NCI-H2196 (cell line): Measurements from ENCODE around the gene CNTNAP2.

ENCODE experiments used
- DNase-seq: peaks from one replicate; lab custom pipeline; 2025; ENCODE audit not compliant: unreplicated experiment; lab: John Stamatoyannopoulos, UW

CNTNAP2 gene

DNA sequence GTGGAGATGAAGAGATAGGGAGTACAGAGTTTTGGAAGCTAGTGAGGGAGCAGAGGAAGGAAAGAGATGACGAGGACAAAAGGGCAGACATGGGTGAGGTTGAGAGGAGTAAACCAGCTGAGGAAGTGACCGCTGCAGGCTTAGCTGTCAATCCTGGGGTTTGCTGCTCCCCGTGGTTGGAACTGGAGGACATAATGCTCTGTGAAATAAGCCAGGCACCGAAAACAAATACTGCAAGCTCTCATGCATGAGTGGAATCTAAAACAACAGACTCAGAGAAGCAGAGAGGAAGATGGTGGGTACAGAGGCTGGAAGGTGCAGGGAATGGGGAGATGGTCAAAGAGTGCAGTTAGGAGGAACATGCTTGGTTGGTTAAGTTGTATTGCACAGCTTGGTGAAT lies 1991.8 kb downstream of the CNTNAP2 start:
- no peak for DNase-seq

GRCh38 chr7:148110097-148110868 lies 1993.7 kb downstream of the CNTNAP2 start:
- peak; percentile 16 for DNase-seq

DNA sequence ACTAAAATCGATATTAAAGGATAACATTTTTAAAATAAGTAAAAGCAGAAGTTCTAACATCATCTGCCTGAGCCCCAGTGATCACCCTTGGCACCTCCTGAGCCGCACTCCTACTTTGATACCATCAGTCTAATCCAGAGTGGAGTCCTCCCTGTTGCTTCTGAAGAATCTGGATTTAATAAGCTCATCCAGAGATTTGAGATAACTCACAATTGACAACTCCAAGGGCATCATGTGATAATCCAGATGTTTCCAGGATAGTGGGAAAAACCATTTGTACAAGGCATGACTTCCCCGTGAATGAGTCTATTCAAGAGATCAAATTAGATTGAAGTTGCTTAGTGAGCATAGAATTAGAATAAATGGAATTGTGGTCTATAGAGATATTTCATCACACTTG lies 1998.2 kb downstream of the CNTNAP2 start:
- no peak for DNase-seq

- no peak for DNase-seq
These were observed 1998.7 kb downstream of the CNTNAP2 start for GRCh38 chr7:148115308-148115707.

GRCh38 chr7:148116195-148116594 lies 1999.6 kb downstream of the CNTNAP2 start:
- peak; percentile 19 for DNase-seq

GRCh38 chr7:148116829-148117403 lies 2000.3 kb downstream of the CNTNAP2 start:
- DNase-seq = no peak

- DNase-seq = no peak
These were observed 2001.8 kb downstream of the CNTNAP2 start for GRCh38 chr7:148118371-148118770.

GRCh38 chr7:148121401-148121800 lies 2004.8 kb downstream of the CNTNAP2 start:
- DNase-seq = no peak

GRCh38 chr7:148121847-148122246 lies 2005.2 kb downstream of the CNTNAP2 start:
- no peak for DNase-seq

- DNase-seq = no peak
These were observed 2007.9 kb downstream of the CNTNAP2 start for GRCh38 chr7:148124477-148124876.

DNA sequence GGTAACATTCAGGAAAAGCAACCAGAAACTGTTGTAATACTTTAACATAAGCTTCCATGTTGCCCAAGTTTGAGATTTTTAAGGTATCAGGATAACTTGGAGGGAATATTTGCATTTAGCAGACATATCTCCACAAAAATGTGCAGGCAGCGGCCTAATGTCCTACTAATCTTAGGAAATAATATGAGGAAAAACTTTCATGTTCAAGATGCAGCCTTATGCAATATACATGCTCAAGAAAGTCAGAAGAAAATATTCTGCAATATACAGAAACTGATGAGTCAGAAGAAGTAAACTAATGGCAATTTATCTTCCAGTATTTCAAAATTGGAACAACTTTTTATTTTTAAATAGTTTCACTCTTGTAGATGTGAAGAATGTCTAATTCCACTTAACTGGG lies 2010.8 kb downstream of the CNTNAP2 start:
- no peak for DNase-seq

GRCh38 chr7:148129023-148129422 lies 2012.4 kb downstream of the CNTNAP2 start:
- DNase-seq = no peak

DNA sequence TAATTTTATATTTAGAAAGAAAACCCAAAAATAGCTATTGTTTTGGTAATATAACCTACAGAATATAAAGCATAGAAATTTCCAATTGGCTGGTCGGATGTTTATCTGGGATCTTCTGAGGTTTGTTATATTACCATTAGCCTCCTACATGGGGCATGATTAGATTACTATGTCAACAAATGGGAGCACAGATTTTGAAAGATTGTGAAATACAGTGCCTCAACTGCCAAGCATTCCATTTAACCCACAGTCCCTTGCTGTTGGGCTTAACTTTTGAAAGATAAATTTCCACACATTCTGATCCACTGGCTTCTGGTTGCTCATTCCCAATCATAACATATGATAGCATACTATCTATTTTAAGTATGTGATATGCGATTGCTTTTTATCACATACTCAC lies 2018.5 kb downstream of the CNTNAP2 start:
- no peak for DNase-seq

DNA sequence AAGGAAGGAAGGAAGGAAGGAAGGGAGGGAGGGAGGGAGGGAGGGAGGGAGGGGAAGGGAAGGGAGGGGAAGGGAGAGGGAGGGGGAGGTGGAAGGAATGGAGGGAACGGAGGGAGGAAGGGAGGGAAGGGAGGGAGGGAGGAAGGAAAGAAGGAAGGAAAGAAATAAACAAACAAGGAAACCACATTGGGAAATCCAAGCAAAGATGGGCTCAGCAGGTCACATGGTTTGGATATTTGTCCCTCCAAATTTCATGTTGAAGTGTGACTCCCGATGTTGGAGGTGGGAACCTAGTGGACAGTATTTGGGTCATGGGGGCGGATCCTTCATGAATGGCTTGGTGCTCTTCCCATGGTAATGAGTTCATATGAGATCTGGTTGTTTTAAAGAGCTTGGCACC lies 2019.4 kb downstream of the CNTNAP2 start:
- DNase-seq = no peak

DNA sequence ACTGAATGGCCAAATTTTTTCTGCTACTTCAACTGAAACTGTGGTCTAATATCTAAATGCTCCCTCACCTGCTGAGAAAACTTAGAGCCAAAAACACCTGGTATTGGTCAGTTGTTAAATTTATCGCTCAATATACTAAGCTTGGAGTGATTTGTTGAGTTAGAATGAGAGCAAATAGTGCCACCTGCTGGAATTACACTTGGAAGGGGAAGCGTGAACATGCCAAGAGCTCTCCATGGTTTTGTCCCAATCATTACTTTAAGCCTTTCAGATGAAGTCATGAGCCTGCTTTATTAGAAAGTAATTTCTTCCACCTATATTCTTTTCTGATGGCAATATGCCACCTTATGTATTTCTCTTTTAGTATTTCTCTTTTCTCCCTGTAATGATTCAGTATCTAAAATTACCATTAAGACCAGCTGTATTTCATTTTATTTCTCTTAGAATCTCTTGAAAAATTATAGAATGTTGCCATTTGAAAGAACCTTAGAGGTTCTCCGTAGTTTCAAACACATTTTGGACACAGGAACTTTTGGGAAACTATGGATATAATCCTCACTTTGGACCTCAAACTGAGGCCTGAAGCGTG lies 2026.2 kb downstream of the CNTNAP2 start:
- no peak for DNase-seq

DNA sequence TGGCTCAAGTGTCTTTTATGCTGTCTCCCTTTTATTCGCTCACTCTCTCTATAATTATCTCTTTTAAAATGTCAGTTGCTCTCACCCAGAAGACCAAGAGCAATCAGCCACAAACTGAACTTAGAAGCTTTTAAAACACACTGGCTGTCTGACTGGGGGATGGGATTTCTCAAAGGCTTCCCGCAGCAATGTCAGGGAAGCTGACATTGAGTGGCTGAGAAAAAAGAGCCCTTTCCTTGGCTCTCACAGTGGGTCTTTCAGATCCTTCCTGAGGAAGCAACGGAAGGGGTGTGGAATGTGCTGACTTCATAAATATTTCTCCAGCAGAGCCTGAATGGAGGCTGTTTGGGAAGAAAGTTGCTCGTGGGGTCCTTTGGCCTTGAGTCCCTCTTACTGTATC lies 2028.2 kb downstream of the CNTNAP2 start:
- no peak for DNase-seq

DNA sequence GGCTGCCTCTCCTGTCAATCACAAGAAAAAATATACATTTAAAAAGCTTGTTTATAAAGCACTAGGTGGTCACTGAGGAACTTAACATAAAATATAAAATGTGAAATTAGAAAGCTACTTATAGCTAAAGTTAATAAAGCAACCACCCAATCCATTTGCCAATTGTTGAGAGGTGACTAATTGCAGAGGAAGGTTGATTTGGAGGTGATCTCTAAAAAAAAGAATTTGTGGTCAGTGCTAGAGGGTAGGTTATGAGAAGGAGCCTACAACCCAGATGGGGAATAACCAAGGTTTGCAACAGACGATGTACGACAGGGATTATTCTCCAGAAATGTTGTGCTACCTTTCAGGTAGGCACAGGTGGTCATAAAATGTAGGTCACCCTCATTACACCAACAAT lies 2029.7 kb downstream of the CNTNAP2 start:
- DNase-seq = no peak

- no peak for DNase-seq
These were observed 2030.8 kb downstream of the CNTNAP2 start for GRCh38 chr7:148147438-148147837.

GRCh38 chr7:148148456-148148855 lies 2031.9 kb downstream of the CNTNAP2 start:
- no peak for DNase-seq

- no peak for DNase-seq
These were observed 2033.1 kb downstream of the CNTNAP2 start for GRCh38 chr7:148149730-148150129.

DNA sequence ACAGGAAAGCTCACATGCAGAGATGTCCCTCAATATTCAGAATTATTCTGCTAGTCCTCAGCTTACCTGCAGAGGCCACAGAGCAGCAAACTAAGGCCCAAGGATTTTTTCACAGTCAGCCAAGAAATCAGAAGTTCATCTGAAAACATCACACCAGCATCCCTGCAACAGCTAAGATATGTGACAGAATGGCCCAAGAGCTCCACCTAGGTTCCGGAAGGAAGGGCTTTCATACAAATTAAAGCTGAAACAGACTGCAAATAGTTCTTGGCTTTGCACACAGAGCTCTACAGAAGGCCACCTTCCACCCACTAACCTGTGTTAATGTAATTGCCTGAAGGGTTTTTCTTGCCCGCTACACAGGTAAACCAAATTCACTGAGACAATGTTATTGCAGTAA lies 2035.2 kb downstream of the CNTNAP2 start:
- DNase-seq = no peak

DNA sequence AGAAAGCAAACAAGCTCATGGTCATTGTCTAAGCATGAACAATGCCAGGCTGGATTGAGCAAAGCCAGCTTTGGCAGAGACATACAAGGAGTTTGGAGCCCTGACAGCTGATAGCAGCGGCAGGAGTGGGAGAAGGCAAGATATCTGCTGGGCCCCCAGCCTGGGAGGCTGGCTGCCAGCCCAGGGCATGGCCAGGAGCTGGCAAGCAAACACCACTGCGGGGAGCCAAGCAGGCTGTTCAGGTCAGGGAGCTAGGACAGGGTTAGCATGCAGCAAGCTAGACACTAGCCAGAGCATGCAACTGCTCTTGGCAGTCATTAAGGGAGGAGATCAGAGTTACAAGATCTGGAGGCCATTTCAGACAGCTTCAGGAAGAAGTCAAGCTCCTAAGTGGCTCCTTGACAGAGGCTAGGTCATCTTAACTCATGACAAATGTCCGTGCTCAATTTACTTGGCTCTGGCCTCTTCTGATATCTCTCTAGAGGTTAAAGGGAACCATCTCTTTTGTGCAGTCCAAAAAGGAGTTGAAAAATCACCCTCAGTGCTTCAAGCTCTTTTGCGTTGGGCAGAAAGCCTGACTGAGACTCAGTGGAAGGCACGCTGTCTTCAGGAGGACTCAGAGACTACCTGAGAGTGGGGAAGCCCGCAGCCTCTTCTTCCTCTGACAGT lies 2037.1 kb downstream of the CNTNAP2 start:
- peak; percentile 96 for DNase-seq
